Neural progenitor cell (in vitro differentiated cells): ENCODE results near the gene AHRR. TPM values are rescaled to one million over a fixed set of nuclear protein-coding genes. Genes with fewer than 3 reads are reported as not detected.

Experiments
- DNase-seq: peaks from one replicate; pipeline ENCODE4 v3.0.0-alpha.2; 2016; ENCODE audit warnings: low spot score
- H2AFZ ChIP-seq: fragments of 200-600 bp; sonication (generic); replicated peaks from 2 replicates; pipeline ENCODE4 v1.6.1; 2016; ENCODE audit warnings: antibody characterized with exemption
- H3F3A ChIP-seq: fragments of 200-600 bp; sonication (generic); 2 replicates; pipeline ENCODE4 v1.6.1; 2016; ENCODE audit warnings: antibody characterized with exemption, low read depth
- H3K27ac ChIP-seq: fragments of 200-600 bp; sonication (generic); 2 replicates; pipeline ENCODE4 v1.5.1; 2016; ENCODE audit warnings: mild to moderate bottlenecking
- H3K27me3 ChIP-seq: fragments of 200-600 bp; sonication (generic); 2 replicates; pipeline ENCODE4 v1.6.1; 2016; ENCODE audit warnings: mild to moderate bottlenecking, moderate library complexity
- H3K36me3 ChIP-seq: fragments of 200-600 bp; sonication (generic); 2 replicates; pipeline ENCODE4 v1.5.1; 2016
- H3K4me1 ChIP-seq: fragments of 200-600 bp; sonication (generic); 2 replicates; pipeline ENCODE4 v1.6.1; 2016; ENCODE audit warnings: mixed run types
- H3K4me2 ChIP-seq: fragments of 200-600 bp; sonication (generic); 2 replicates; pipeline ENCODE4 v1.6.1; 2016
- H3K4me3 ChIP-seq: fragments of 200-600 bp; sonication (generic); 2 replicates; pipeline ENCODE4 v1.5.1; 2016
- H3K79me2 ChIP-seq: fragments of 200-600 bp; sonication (generic); 2 replicates; pipeline ENCODE4 v1.6.1; 2016; ENCODE audit warnings: low read depth
- H3K9ac ChIP-seq: fragments of 200-600 bp; sonication (generic); 2 replicates; pipeline ENCODE4 v1.6.1; 2016
- H3K9me3 ChIP-seq: fragments of 200-600 bp; sonication (generic); 2 replicates; pipeline ENCODE4 v1.5.1; 2016; ENCODE audit warnings: low read depth
- H4K20me1 ChIP-seq: fragments of 200-600 bp; sonication (generic); 2 replicates; pipeline ENCODE4 v1.6.1; 2016; ENCODE audit warnings: low read depth
- H3K27ac Mint-ChIP-seq: 3 replicates; pipeline ENCODE4 v1.8.0; 2021; ENCODE audit warnings: mixed read lengths
- H3K27me3 Mint-ChIP-seq: 2 replicates; pipeline ENCODE4 v1.8.0; 2022; ENCODE audit warnings: low read depth, mild to moderate bottlenecking, inconsistent platforms, moderate library complexity, mixed read lengths; ENCODE audit not compliant: insufficient read depth
- H3K36me3 Mint-ChIP-seq: 3 replicates; pipeline ENCODE4 v1.8.0; 2021; ENCODE audit warnings: mixed read lengths
- H3K4me1 Mint-ChIP-seq: 3 replicates; pipeline ENCODE4 v1.8.0; 2021; ENCODE audit warnings: mixed read lengths
- H3K4me3 Mint-ChIP-seq: 3 replicates; pipeline ENCODE4 v1.8.0; 2021; ENCODE audit warnings: mild to moderate bottlenecking, moderate library complexity, mixed read lengths
- H3K9me3 Mint-ChIP-seq: 3 replicates; pipeline ENCODE4 v1.8.0; 2020; ENCODE audit warnings: mixed read lengths
- EZH2 ChIP-seq: fragments of 200-600 bp; sonication (generic); IDR thresholded peaks from 2 replicates; pipeline ENCODE4 v1.6.1; 2017; ENCODE audit warnings: antibody characterized with exemption, mild to moderate bottlenecking, moderate library complexity
- EZH2phosphoT487 ChIP-seq: fragments of 200-600 bp; sonication (generic); IDR thresholded peaks from 2 replicates; pipeline ENCODE4 v1.6.1; 2017; ENCODE audit warnings: antibody characterized with exemption
- total RNA-seq: library from RNA; depleted of rRNA; stranded (reverse); fragments of >200 nt; gene quantifications from 2 replicates; pipeline ENCODE4 v1.2.3, GENCODE V29; 2015; ENCODE audit warnings: low replicate concordance
- TF ChIP-seq, protein P1 (sequence below): fragments of 200-600 bp; sonication (generic); IDR thresholded peaks from 2 replicates; pipeline ENCODE4 v1.5.1; 2017; ENCODE audit warnings: antibody characterized with exemption, mild to moderate bottlenecking

AHRR gene
- total RNA-seq, 1 donor from 2014 or later, result 0.34 TPM

GRCh38 chr5:324736-325612 is 3.5 kb downstream of the AHRR start:
- no peak overlapping the region for H3K4me2 ChIP-seq
- H3K79me2 ChIP-seq, result no peaks in the 10 kb centered on the region
- no peaks in the 10 kb centered on the region for H3K4me1 Mint-ChIP-seq
- H2AFZ ChIP-seq, result no peak overlapping the region
- H3K27ac ChIP-seq, result no peak overlapping the region
- no peak overlapping the region for H3K4me3 Mint-ChIP-seq
- H3K9me3 ChIP-seq, result no peaks in the 10 kb centered on the region
- DNase-seq, result no peak
- H3K4me3 ChIP-seq, result no peak overlapping the region
- H3F3A ChIP-seq, result peaks cover 7% of the 10 kb centered on the region
- no peaks in the 10 kb centered on the region for H3K9me3 Mint-ChIP-seq
- H3K27me3 Mint-ChIP-seq, result peaks cover 19% of the 10 kb centered on the region
- H3K27ac Mint-ChIP-seq, result no peak overlapping the region
- H3K4me1 ChIP-seq, result peaks cover 4% of the 10 kb centered on the region
- H3K36me3 ChIP-seq, result no peaks in the 10 kb centered on the region
- TF ChIP-seq, protein P1, sequence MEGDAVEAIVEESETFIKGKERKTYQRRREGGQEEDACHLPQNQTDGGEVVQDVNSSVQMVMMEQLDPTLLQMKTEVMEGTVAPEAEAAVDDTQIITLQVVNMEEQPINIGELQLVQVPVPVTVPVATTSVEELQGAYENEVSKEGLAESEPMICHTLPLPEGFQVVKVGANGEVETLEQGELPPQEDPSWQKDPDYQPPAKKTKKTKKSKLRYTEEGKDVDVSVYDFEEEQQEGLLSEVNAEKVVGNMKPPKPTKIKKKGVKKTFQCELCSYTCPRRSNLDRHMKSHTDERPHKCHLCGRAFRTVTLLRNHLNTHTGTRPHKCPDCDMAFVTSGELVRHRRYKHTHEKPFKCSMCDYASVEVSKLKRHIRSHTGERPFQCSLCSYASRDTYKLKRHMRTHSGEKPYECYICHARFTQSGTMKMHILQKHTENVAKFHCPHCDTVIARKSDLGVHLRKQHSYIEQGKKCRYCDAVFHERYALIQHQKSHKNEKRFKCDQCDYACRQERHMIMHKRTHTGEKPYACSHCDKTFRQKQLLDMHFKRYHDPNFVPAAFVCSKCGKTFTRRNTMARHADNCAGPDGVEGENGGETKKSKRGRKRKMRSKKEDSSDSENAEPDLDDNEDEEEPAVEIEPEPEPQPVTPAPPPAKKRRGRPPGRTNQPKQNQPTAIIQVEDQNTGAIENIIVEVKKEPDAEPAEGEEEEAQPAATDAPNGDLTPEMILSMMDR, result no peak
- TF ChIP-seq EZH2phosphoT487 (no peak), EZH2 (no peak)
- H3K9ac ChIP-seq, result no peak overlapping the region
- no peaks in the 10 kb centered on the region for H3K36me3 Mint-ChIP-seq
- H4K20me1 ChIP-seq, result peaks cover 8% of the 10 kb centered on the region
- peaks cover 49% of the 10 kb centered on the region for H3K27me3 ChIP-seq

DNA sequence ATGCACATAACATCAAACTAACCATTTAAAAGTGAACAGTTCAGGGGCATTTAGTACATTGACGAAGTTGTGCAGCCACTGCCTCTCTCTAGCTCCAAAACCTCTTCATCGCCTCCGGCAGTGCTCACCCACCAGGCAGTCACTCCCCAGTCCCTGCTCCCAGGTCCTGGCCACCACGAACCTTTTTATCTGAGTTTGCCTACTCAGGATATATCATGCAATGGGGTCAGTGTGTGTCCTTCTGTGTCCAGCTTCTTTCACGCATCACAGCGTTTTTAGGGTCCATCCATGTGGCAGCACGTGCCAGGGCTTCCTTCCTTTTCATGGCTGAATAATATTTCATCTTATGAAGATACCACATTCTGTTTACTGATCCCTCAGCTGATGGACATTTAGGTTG is 4.6 kb downstream of the AHRR start:
- peaks cover 12% of the 10 kb centered on the region for H3K27me3 Mint-ChIP-seq
- Histone ChIP-seq H4K20me1 (no peaks in the 10 kb centered on the region), H3K4me2 (no peak overlapping the region), H2AFZ (no peak overlapping the region), H3K4me1 (no peaks in the 10 kb centered on the region), H3K27ac (no peak overlapping the region), H3K9me3 (no peaks in the 10 kb centered on the region), H3K36me3 (no peaks in the 10 kb centered on the region), H3K27me3 (peaks cover 38% of the 10 kb centered on the region), H3K9ac (no peak overlapping the region), H3K4me3 (no peak overlapping the region), H3F3A (no peaks in the 10 kb centered on the region), H3K79me2 (no peaks in the 10 kb centered on the region)
- H3K9me3 Mint-ChIP-seq, result no peaks in the 10 kb centered on the region
- H3K27ac Mint-ChIP-seq, result no peak overlapping the region
- no peaks in the 10 kb centered on the region for H3K36me3 Mint-ChIP-seq
- DNase-seq, result no peak
- no peaks in the 10 kb centered on the region for H3K4me1 Mint-ChIP-seq
- no peak overlapping the region for H3K4me3 Mint-ChIP-seq
- TF ChIP-seq, protein P1, result no peak
- TF ChIP-seq EZH2 (no peak), EZH2phosphoT487 (no peak)

GRCh38 chr5:329121-329735 is 7.7 kb downstream of the AHRR start:
- Histone ChIP-seq H3K27me3 (peaks cover 11% of the 10 kb centered on the region), H3K9me3 (no peaks in the 10 kb centered on the region), H3K79me2 (no peaks in the 10 kb centered on the region), H3K4me2 (no peak overlapping the region), H3K4me3 (no peak overlapping the region), H3K9ac (no peak overlapping the region), H3K36me3 (no peaks in the 10 kb centered on the region), H3K4me1 (no peaks in the 10 kb centered on the region), H2AFZ (no peak overlapping the region), H4K20me1 (no peaks in the 10 kb centered on the region), H3K27ac (no peak overlapping the region), H3F3A (no peaks in the 10 kb centered on the region)
- TF ChIP-seq, protein P1, result no peak
- TF ChIP-seq EZH2phosphoT487 (no peak), EZH2 (no peak)
- Mint-ChIP-seq H3K27ac (no peak overlapping the region), H3K9me3 (no peaks in the 10 kb centered on the region), H3K4me1 (no peaks in the 10 kb centered on the region), H3K27me3 (peaks cover 4% of the 10 kb centered on the region), H3K4me3 (no peak overlapping the region), H3K36me3 (no peaks in the 10 kb centered on the region)
- no peak for DNase-seq
